ENCODE results near the gene NUP210L. TPM values are rescaled to one million over a fixed set of nuclear protein-coding genes. Genes with fewer than 3 reads are reported as not detected.

Gene NUP210L
- polyA plus RNA-seq, 3 donors = 0.03 TPM; not detected in 2

GRCh38 chr1:154094411-154094810 is 60.5 kb downstream of the NUP210L start:
- no CpG with 5 or more reads among the region's 4 CpGs for WGBS (ENCODE audit: insufficient coverage)
- no peak overlapping the region for H3K9ac ChIP-seq (ENCODE audit: insufficient read depth, low read length, poor library complexity, severe bottlenecking)
- no peak for DNase-seq
- H3K4me3 Mint-ChIP-seq = no peak overlapping the region
- peaks cover 0 to 17% of the 10 kb centered on the region in 2 donors for H3K9me3 ChIP-seq (replicated peaks in 1 of 2; ENCODE audit: control insufficient read depth in 1 of 2, insufficient read depth in 1 of 2, low read length in 2 of 2)
- H3K4me2 ChIP-seq (replicated peaks; ENCODE audit: extremely low read depth, low read length, poor library complexity, severe bottlenecking) = no peak overlapping the region
- peaks cover 8% of the 10 kb centered on the region for H3K4me1 Mint-ChIP-seq
- H3K4me1 ChIP-seq (ENCODE audit: control insufficient read depth in 1 of 2, insufficient read depth in 2 of 2, low read length in 2 of 2) = peaks cover 0 to 3% of the 10 kb centered on the region in 2 donors
- peaks cover 0 to 5% (median 3%) of the 10 kb centered on the region in 3 donors for H3K27me3 Mint-ChIP-seq (ENCODE audit: low read depth in 3 of 3)
- no peak overlapping the region for H3K4me3 ChIP-seq (replicated peaks in 1 of 3; ENCODE audit: low read depth in 2 of 3, low read length in 3 of 3)
- H3K36me3 Mint-ChIP-seq = no peaks in the 10 kb centered on the region
- H2AFZ ChIP-seq (ENCODE audit: insufficient read depth, low read depth, low read length, poor library complexity, severe bottlenecking) = no peak overlapping the region
- H3K27me3 ChIP-seq (ENCODE audit: control insufficient read depth in 2 of 2, insufficient read depth in 2 of 2, low read length in 2 of 2) = no peaks in the 10 kb centered on the region
- H3K36me3 ChIP-seq (replicated peaks in 1 of 2; ENCODE audit: control insufficient read depth in 1 of 2, insufficient read depth in 2 of 2, low read length in 2 of 2) = no peaks in the 10 kb centered on the region
- intact Hi-C loops (cut with micrococcal nuclease) = no loop called here
- no peak overlapping the region for H3K27ac Mint-ChIP-seq
- TF ChIP-seq CTCF (IDR thresholded peaks at IDR 0.05) = no peak
- H3K9me3 Mint-ChIP-seq = peaks cover 0 to 13% (median 5%) of the 10 kb centered on the region in 7 donors
- H3K27ac ChIP-seq (ENCODE audit: low read depth in 1 of 2, low read length in 2 of 2) = no peak overlapping the region
- H3K79me2 ChIP-seq (ENCODE audit: insufficient read depth, low read length) = no peaks in the 10 kb centered on the region
- no peaks in the 10 kb centered on the region for H4K20me1 ChIP-seq (ENCODE audit: insufficient read depth, low read length)

GRCh38 chr1:154093699-154094098 is 61.2 kb downstream of the NUP210L start:
- Histone ChIP-seq H3K4me3 (replicated peaks in 1 of 3; ENCODE audit: low read depth in 2 of 3, low read length in 3 of 3) (no peak overlapping the region), H3K9ac (ENCODE audit: insufficient read depth, low read length, poor library complexity, severe bottlenecking) (no peak overlapping the region), H3K4me1 (ENCODE audit: control insufficient read depth in 1 of 2, insufficient read depth in 2 of 2, low read length in 2 of 2) (peaks cover 0 to 3% of the 10 kb centered on the region in 2 donors), H2AFZ (ENCODE audit: insufficient read depth, low read depth, low read length, poor library complexity, severe bottlenecking) (no peak overlapping the region), H3K27me3 (ENCODE audit: control insufficient read depth in 2 of 2, insufficient read depth in 2 of 2, low read length in 2 of 2) (no peaks in the 10 kb centered on the region), H3K9me3 (replicated peaks in 1 of 2; ENCODE audit: control insufficient read depth in 1 of 2, insufficient read depth in 1 of 2, low read length in 2 of 2) (peaks cover 0 to 11% of the 10 kb centered on the region in 2 donors), H3K79me2 (ENCODE audit: insufficient read depth, low read length) (no peaks in the 10 kb centered on the region), H3K36me3 (replicated peaks in 1 of 2; ENCODE audit: control insufficient read depth in 1 of 2, insufficient read depth in 2 of 2, low read length in 2 of 2) (no peaks in the 10 kb centered on the region), H4K20me1 (ENCODE audit: insufficient read depth, low read length) (no peaks in the 10 kb centered on the region), H3K27ac (ENCODE audit: low read depth in 1 of 2, low read length in 2 of 2) (no peak overlapping the region), H3K4me2 (replicated peaks; ENCODE audit: extremely low read depth, low read length, poor library complexity, severe bottlenecking) (no peak overlapping the region)
- H3K27ac Mint-ChIP-seq = no peak overlapping the region
- H3K9me3 Mint-ChIP-seq = peaks cover 0 to 6% (median 3%) of the 10 kb centered on the region in 7 donors
- H3K4me1 Mint-ChIP-seq = peaks cover 8% of the 10 kb centered on the region
- no peak overlapping the region for H3K4me3 Mint-ChIP-seq
- no peak for TF ChIP-seq CTCF (IDR thresholded peaks at IDR 0.05)
- no peak for DNase-seq
- H3K36me3 Mint-ChIP-seq = no peaks in the 10 kb centered on the region
- intact Hi-C loops (cut with micrococcal nuclease) = no loop called here
- WGBS (ENCODE audit: insufficient coverage) = 100% methylated on average over 3 of the region's 3 CpGs
- peaks cover 0 to 5% (median 3%) of the 10 kb centered on the region in 3 donors for H3K27me3 Mint-ChIP-seq (ENCODE audit: low read depth in 3 of 3)

Data from CD14-positive monocyte (primary cell).